ENCODE data around the gene CLDN6. TPM values are rescaled to one million over a fixed set of nuclear protein-coding genes. Genes with fewer than 3 reads are reported as not detected.

Gene CLDN6
- total and polyA plus RNA-seq, 2 of the 13 experiments (the other 11 are each of a cell fraction or from before 2014, with no cell fraction given), result 5.9 to 7.6 TPM

DNA sequence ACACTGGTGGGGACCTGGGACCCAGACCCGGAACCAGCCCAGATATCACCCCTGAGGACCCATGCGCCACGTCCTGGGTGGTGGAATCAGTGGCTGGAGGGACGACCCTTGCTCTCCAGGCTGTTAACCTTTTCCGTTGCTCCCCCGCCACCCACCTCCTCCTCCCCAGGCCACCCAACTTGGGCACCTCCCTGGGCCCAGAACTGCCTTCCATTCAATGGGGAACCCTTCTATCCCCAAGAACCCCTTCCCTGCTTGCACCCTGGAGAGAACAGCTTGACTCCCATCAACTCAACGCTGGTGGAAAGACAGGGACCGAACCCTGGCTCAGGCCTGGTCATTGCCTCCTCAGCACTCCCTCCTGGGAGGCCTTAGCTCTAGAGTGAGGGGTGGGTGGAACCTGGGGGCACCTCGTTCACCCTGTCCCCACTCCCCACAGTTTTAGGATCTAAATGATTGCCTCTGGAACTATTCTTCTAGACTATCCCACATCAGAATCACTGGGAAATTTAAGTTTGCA lies 41.8 kb upstream of the CLDN6 start:
- peak; percentile 7; the same call in 2 of the 3 replicates for ATAC-seq
- no peak for FAIRE-seq
- CTCF ChIA-PET (ENCODE audit: low intra/inter-chr PET ratio, low total read pairs), result interaction anchor here (0.7 to 1.6 kb wide), 5 partner anchors 26 to 42 kb away, joined by 3 to 8 read pairs (median 7); no protein-coding TSS in a partner anchor
- TF ChIP-seq, protein P1, sequence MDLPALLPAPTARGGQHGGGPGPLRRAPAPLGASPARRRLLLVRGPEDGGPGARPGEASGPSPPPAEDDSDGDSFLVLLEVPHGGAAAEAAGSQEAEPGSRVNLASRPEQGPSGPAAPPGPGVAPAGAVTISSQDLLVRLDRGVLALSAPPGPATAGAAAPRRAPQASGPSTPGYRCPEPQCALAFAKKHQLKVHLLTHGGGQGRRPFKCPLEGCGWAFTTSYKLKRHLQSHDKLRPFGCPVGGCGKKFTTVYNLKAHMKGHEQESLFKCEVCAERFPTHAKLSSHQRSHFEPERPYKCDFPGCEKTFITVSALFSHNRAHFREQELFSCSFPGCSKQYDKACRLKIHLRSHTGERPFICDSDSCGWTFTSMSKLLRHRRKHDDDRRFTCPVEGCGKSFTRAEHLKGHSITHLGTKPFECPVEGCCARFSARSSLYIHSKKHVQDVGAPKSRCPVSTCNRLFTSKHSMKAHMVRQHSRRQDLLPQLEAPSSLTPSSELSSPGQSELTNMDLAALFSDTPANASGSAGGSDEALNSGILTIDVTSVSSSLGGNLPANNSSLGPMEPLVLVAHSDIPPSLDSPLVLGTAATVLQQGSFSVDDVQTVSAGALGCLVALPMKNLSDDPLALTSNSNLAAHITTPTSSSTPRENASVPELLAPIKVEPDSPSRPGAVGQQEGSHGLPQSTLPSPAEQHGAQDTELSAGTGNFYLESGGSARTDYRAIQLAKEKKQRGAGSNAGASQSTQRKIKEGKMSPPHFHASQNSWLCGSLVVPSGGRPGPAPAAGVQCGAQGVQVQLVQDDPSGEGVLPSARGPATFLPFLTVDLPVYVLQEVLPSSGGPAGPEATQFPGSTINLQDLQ (CRISPR knock-in tag; IDR thresholded peaks at IDR 0.05), result no peak
- TF ChIP-seq ZNF317 (CRISPR knock-in tag; IDR thresholded peaks at IDR 0.05) (peak; percentile 10; the same call in 1 of the 2 replicates), ZNF703 (CRISPR knock-in tag; IDR thresholded peaks at IDR 0.05; ENCODE audit: borderline replicate concordance) (0 out of 2 replicates have a peak, but pooled peaks have one; percentile 16), RXRB (CRISPR knock-in tag; IDR thresholded peaks at IDR 0.05; ENCODE audit: borderline replicate concordance) (no peak), NPAS2 (CRISPR knock-in tag; IDR thresholded peaks at IDR 0.05; ENCODE audit: borderline replicate concordance) (no peak), TOE1 (CRISPR knock-in tag; IDR thresholded peaks at IDR 0.05) (no peak), ATF3 (CRISPR knock-in tag; IDR thresholded peaks at IDR 0.05) (no peak), ZBTB3 (CRISPR knock-in tag; IDR thresholded peaks at IDR 0.05; ENCODE audit: borderline replicate concordance, low read depth) (no peak), MAZ (IDR thresholded peaks at IDR 0.05; ENCODE audit: borderline replicate concordance, low read depth, low read length) (no peak), MAZ (CRISPR knock-in tag; IDR thresholded peaks at IDR 0.05; ENCODE audit: low read depth) (no peak), RXRA (CRISPR knock-in tag; IDR thresholded peaks at IDR 0.05) (peak; percentile 10; the same call in 1 of the 2 replicates), HES4 (CRISPR knock-in tag; IDR thresholded peaks at IDR 0.05; ENCODE audit: borderline replicate concordance) (0 out of 2 replicates have a peak, but pooled peaks have one; percentile 4), ZNF224 (CRISPR knock-in tag; IDR thresholded peaks at IDR 0.05) (no peak), ZNF709 (CRISPR knock-in tag; IDR thresholded peaks at IDR 0.05) (0 out of 2 replicates have a peak, but pooled peaks have one; percentile 65), ZSCAN9 (CRISPR knock-in tag; IDR thresholded peaks at IDR 0.05; ENCODE audit: borderline replicate concordance) (0 out of 2 replicates have a peak, but pooled peaks have one; percentile 1), SRY (CRISPR knock-in tag; IDR thresholded peaks at IDR 0.05) (0 out of 2 replicates have a peak, but pooled peaks have one; percentile 2), ZNF839 (CRISPR knock-in tag; IDR thresholded peaks at IDR 0.05; ENCODE audit: borderline replicate concordance) (no peak), UBTF (CRISPR knock-in tag; IDR thresholded peaks at IDR 0.05) (0 out of 2 replicates have a peak, but pooled peaks have one; percentile 9), NCOA5 (CRISPR knock-in tag; IDR thresholded peaks at IDR 0.05) (no peak)

More for the DNA sequence above, 41.8 kb upstream of the CLDN6 start:
- DNase-seq (ENCODE audit: low spot score), result no peak
- no peaks in the 10 kb centered on the region for H4K20me1 ChIP-seq (ENCODE audit: insufficient read depth, low read length)
- H2AFZ ChIP-seq (ENCODE audit: low read length), result no peak overlapping the region
- 7% methylated on average over 9 of the region's 9 CpGs for WGBS (ENCODE audit: low lambda C conversion rate)
- H3K27ac ChIP-seq (ENCODE audit: extremely low read length, insufficient read depth, low read length), result peak overlapping the region; percentile 55
- no peaks in the 10 kb centered on the region for H3K9me3 ChIP-seq (ENCODE audit: low read length)
- peak overlapping the region; percentile 77 for H3K9ac ChIP-seq (ENCODE audit: insufficient read depth, low read depth, low read length)
- peak overlapping the region; percentile 99 for H3K4me2 ChIP-seq (ENCODE audit: low read depth, low read length)
- H3K4me3 ChIP-seq (replicated peaks in 1 of 3; ENCODE audit: insufficient read depth in 1 of 3, low read depth in 2 of 3, low read length in 3 of 3), result peak overlapping the region; percentile 74 to 91 (median 90); a peak in 5 of 6 replicates
- no peaks in the 10 kb centered on the region for H3K27me3 ChIP-seq (ENCODE audit: control insufficient read depth in 1 of 2, insufficient read depth in 2 of 2, low read length in 2 of 2)
- in situ Hi-C loops (cut with HindIII; ENCODE audit: extremely low pct_ligation_motif_present, low pct_unique_long_range_greater_than_20kb), result no loop called here
- H3K36me3 ChIP-seq (replicated peaks in 1 of 2; ENCODE audit: control insufficient read depth in 1 of 2, insufficient read depth in 2 of 2, low read length in 2 of 2), result no peaks in the 10 kb centered on the region
- POLR2A ChIA-PET, result interaction anchor here (0.7 to 3.0 kb wide), 20 partner anchors 10 to 1291 kb away, joined by 3 to 30 read pairs (median 4); partner anchors contain the start of genes PAM16, PAQR4, TNFRSF12A and ZNF205
- peaks cover 20% of the 10 kb centered on the region for H3K4me1 ChIP-seq (ENCODE audit: insufficient read depth, low read length)
- H3K79me2 ChIP-seq (ENCODE audit: insufficient read depth, low read length), result no peaks in the 10 kb centered on the region
- TSS peak; percentile 74 for BruUV-seq (replicated peaks)
- intact Hi-C loops (cut with micrococcal nuclease; ENCODE audit: unreplicated experiment), result loop anchor here (1.0 to 2.0 kb wide), 3 partner anchors 28 to 69 kb away; no protein-coding TSS in a partner anchor
